HEK293 (cell line): ENCODE data around the gene POLD3.

Source experiments
- CTCF ChIP-seq: fragments of 450-650 bp; formaldehyde crosslinking; IDR thresholded peaks from 2 replicates; pipeline ENCODE4 v1.5.1; 2016; ENCODE audit warnings: missing biosample characterization, missing genetic modification characterization
- KLF9 ChIP-seq: fragments of 450-650 bp; formaldehyde crosslinking; IDR thresholded peaks from 2 replicates; pipeline ENCODE4 v1.5.1; 2016; ENCODE audit warnings: missing biosample characterization, missing genetic modification characterization, low read depth
- MEIS1 ChIP-seq: sonication (generic); formaldehyde crosslinking; IDR thresholded peaks from 2 replicates; pipeline ENCODE4 v1.8.1; 2022; ENCODE audit warnings: missing genetic modification reagents, mild to moderate bottlenecking, borderline replicate concordance
- PRDM2 ChIP-seq: fragments of 450-650 bp; formaldehyde crosslinking; IDR thresholded peaks from 2 replicates; pipeline ENCODE4 v1.5.1; 2016; ENCODE audit warnings: missing biosample characterization, missing genetic modification characterization, borderline replicate concordance
- TCF7L2 ChIP-seq: IDR thresholded peaks from 2 replicates; pipeline ENCODE4 v1.6.1; 2011; ENCODE audit warnings: low read depth, mild to moderate bottlenecking, inconsistent platforms, low read length, moderate library complexity, borderline replicate concordance
- YY1 ChIP-seq: fragments of 450-650 bp; formaldehyde crosslinking; IDR thresholded peaks from 2 replicates; pipeline ENCODE4 v1.5.1; 2018; ENCODE audit warnings: missing biosample characterization, missing genetic modification characterization
- ZNF324 ChIP-seq: fragments of 450-650 bp; formaldehyde crosslinking; IDR thresholded peaks from 2 replicates; pipeline ENCODE4 v1.5.1; 2016; ENCODE audit warnings: missing biosample characterization, missing genetic modification characterization
- ZNF391 ChIP-seq: fragments of 450-650 bp; formaldehyde crosslinking; IDR thresholded peaks from 2 replicates; pipeline ENCODE4 v1.5.1; 2016; ENCODE audit warnings: low read depth, missing biosample characterization, missing genetic modification characterization, borderline replicate concordance
- ZNF747 ChIP-seq: fragments of 450-650 bp; formaldehyde crosslinking; IDR thresholded peaks from 2 replicates; pipeline ENCODE4 v1.5.1; 2016; ENCODE audit warnings: missing biosample characterization, missing genetic modification characterization

GRCh38 chr11:74663315-74663714, 70.9 kb downstream of the POLD3 start:
- TF ChIP-seq CTCF: no peak
- TF ChIP-seq YY1 (tag by site-specific recombination): no peak
- no peak for TF ChIP-seq ZNF747
- no peak for TF ChIP-seq PRDM2 (tag by site-specific recombination)
- TF ChIP-seq TCF7L2: no peak
- TF ChIP-seq ZNF391 (tag by site-specific recombination): no peak
- no peak for TF ChIP-seq ZNF324
- TF ChIP-seq KLF9 (tag by site-specific recombination): no peak
- TF ChIP-seq MEIS1 (CRISPR knock-in tag): no peak
